ENCODE data around the gene DEXI. TPM values are rescaled to one million over a fixed set of nuclear protein-coding genes. Genes with fewer than 3 reads are reported as not detected.

DEXI gene
- polyA plus RNA-seq, 1 donor from 2014 or later: 52.0 TPM

DNA sequence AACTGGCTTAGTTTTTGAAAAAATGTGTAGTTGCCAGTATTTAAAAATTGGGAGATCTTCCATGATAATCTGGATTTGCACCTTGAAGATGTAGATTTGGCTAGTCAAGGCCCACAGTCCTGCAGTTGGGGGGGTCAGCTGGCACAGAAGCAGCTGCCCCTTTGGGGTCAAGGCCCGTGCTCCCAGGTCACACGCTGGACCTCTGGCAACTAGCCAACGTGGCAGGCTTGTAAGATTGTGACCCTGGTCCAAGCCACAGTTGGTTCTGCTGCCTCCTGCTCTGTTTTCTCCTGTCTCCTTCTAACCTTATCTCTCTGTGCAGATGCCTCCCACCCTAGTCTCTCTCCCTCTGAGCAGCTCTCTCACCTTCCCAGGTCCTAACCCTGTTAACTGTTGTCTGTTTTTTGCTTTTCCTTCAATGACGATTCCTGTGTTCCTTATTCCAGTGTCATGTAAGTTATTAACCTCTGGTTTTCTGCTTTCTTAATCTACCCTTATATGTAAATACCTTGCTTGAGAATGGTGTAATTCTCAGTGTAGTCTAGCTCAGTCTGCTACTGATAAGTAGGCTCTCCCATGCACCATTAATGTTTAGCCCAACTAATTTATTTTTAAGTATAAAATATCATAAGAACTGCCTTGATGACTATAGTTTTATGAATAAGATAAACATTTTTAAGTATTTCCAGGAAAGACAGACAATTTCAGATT, 30.0 kb upstream of the DEXI start:
- H3K27me3 ChIP-seq (ENCODE audit: insufficient read depth, low read depth, low read length): no peaks in the 10 kb centered on the region
- no peak overlapping the region for H3K4me3 ChIP-seq (ENCODE audit: low read length)
- no peaks in the 10 kb centered on the region for H3F3A ChIP-seq (ENCODE audit: insufficient read depth, low read length, poor library complexity, severe bottlenecking)
- H3K9ac ChIP-seq (ENCODE audit: low read length): no peak overlapping the region
- H3K9me3 ChIP-seq (ENCODE audit: low read length): no peaks in the 10 kb centered on the region
- H3K27ac ChIP-seq (ENCODE audit: low read length): no peak overlapping the region
- no peak overlapping the region for H3K4me2 ChIP-seq (ENCODE audit: low read length)
- TF ChIP-seq MXI1 (conservative IDR thresholded peaks at IDR 0.05; ENCODE audit: poor library complexity, severe bottlenecking): no peak
- no peak for TF ChIP-seq POLR2AphosphoS5 (IDR thresholded peaks at IDR 0.05)
- TF ChIP-seq EZH2 (IDR thresholded peaks at IDR 0.05; ENCODE audit: borderline replicate concordance, insufficient read depth, low read length, poor library complexity, severe bottlenecking): no peak
- no peak for TF ChIP-seq SMC3 (conservative IDR thresholded peaks at IDR 0.05; ENCODE audit: poor library complexity)
- TF ChIP-seq RAD21 (conservative IDR thresholded peaks at IDR 0.05): no peak
- TF ChIP-seq EP300 (conservative IDR thresholded peaks at IDR 0.05; ENCODE audit: poor library complexity, severe bottlenecking): no peak
- TF ChIP-seq, protein P1, sequence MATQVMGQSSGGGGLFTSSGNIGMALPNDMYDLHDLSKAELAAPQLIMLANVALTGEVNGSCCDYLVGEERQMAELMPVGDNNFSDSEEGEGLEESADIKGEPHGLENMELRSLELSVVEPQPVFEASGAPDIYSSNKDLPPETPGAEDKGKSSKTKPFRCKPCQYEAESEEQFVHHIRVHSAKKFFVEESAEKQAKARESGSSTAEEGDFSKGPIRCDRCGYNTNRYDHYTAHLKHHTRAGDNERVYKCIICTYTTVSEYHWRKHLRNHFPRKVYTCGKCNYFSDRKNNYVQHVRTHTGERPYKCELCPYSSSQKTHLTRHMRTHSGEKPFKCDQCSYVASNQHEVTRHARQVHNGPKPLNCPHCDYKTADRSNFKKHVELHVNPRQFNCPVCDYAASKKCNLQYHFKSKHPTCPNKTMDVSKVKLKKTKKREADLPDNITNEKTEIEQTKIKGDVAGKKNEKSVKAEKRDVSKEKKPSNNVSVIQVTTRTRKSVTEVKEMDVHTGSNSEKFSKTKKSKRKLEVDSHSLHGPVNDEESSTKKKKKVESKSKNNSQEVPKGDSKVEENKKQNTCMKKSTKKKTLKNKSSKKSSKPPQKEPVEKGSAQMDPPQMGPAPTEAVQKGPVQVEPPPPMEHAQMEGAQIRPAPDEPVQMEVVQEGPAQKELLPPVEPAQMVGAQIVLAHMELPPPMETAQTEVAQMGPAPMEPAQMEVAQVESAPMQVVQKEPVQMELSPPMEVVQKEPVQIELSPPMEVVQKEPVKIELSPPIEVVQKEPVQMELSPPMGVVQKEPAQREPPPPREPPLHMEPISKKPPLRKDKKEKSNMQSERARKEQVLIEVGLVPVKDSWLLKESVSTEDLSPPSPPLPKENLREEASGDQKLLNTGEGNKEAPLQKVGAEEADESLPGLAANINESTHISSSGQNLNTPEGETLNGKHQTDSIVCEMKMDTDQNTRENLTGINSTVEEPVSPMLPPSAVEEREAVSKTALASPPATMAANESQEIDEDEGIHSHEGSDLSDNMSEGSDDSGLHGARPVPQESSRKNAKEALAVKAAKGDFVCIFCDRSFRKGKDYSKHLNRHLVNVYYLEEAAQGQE (IDR thresholded peaks at IDR 0.05; ENCODE audit: borderline replicate concordance): no peak
- TF ChIP-seq, protein P2, sequence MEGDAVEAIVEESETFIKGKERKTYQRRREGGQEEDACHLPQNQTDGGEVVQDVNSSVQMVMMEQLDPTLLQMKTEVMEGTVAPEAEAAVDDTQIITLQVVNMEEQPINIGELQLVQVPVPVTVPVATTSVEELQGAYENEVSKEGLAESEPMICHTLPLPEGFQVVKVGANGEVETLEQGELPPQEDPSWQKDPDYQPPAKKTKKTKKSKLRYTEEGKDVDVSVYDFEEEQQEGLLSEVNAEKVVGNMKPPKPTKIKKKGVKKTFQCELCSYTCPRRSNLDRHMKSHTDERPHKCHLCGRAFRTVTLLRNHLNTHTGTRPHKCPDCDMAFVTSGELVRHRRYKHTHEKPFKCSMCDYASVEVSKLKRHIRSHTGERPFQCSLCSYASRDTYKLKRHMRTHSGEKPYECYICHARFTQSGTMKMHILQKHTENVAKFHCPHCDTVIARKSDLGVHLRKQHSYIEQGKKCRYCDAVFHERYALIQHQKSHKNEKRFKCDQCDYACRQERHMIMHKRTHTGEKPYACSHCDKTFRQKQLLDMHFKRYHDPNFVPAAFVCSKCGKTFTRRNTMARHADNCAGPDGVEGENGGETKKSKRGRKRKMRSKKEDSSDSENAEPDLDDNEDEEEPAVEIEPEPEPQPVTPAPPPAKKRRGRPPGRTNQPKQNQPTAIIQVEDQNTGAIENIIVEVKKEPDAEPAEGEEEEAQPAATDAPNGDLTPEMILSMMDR (IDR thresholded peaks at IDR 0.05; ENCODE audit: poor library complexity, severe bottlenecking): no peak
- no peak for TF ChIP-seq TAF1 (IDR thresholded peaks at IDR 0.05; ENCODE audit: low read depth)
- H3K79me2 ChIP-seq (replicated peaks; ENCODE audit: insufficient read depth, low read length): no peaks in the 10 kb centered on the region
- H3K36me3 ChIP-seq (ENCODE audit: insufficient read depth, low read length): peaks cover 4% of the 10 kb centered on the region
- no peaks in the 10 kb centered on the region for H3K9me2 ChIP-seq (ENCODE audit: insufficient read depth, low read length)
- H2AFZ ChIP-seq (ENCODE audit: low read depth, low read length): no peak overlapping the region
- no peaks in the 10 kb centered on the region for H4K20me1 ChIP-seq (ENCODE audit: insufficient read depth)

DNA sequence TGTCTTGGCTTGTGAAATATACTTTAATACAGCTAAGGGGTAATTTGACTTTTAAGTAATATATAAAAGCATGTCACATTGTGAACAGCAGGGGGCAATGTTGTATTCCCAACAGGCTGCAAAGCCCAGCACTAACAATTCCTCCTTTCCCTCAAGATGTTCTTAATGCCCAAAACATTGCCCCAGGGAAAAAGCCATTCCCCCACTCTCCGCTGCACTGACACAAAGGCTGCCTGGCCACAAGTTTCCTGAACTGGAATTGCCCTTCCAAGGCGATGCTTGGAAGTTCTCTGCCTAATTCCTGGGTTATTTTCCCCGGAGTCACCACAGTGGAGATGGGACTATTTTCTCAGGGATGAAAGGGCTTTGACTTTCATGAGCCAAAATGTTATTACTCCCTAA, 29.3 kb upstream of the DEXI start:
- Histone ChIP-seq H3K9ac (ENCODE audit: low read length) (no peak overlapping the region), H3K4me2 (ENCODE audit: low read length) (no peak overlapping the region), H4K20me1 (ENCODE audit: insufficient read depth) (no peaks in the 10 kb centered on the region), H2AFZ (ENCODE audit: low read depth, low read length) (no peak overlapping the region), H3F3A (ENCODE audit: insufficient read depth, low read length, poor library complexity, severe bottlenecking) (no peaks in the 10 kb centered on the region), H3K79me2 (replicated peaks; ENCODE audit: insufficient read depth, low read length) (no peaks in the 10 kb centered on the region), H3K27ac (ENCODE audit: low read length) (no peak overlapping the region), H3K9me2 (ENCODE audit: insufficient read depth, low read length) (no peaks in the 10 kb centered on the region), H3K9me3 (ENCODE audit: low read length) (no peaks in the 10 kb centered on the region), H3K4me3 (ENCODE audit: low read length) (no peak overlapping the region), H3K36me3 (ENCODE audit: insufficient read depth, low read length) (peaks cover 4% of the 10 kb centered on the region), H3K27me3 (ENCODE audit: insufficient read depth, low read depth, low read length) (no peaks in the 10 kb centered on the region)
- no peak for TF ChIP-seq POLR2AphosphoS5 (IDR thresholded peaks at IDR 0.05)
- TF ChIP-seq SMC3 (conservative IDR thresholded peaks at IDR 0.05; ENCODE audit: poor library complexity): peak; percentile 75
- TF ChIP-seq, protein P2 (IDR thresholded peaks at IDR 0.05; ENCODE audit: poor library complexity, severe bottlenecking): peak; percentile 79
- TF ChIP-seq RAD21 (conservative IDR thresholded peaks at IDR 0.05): peak; percentile 74

Measured in neural cell (in vitro differentiated cells).